ENCODE measurements around the gene GLCCI1.
"Not testable (repeated sequence)": the region's sequence is repeated elsewhere in the genome, so short reads cannot be mapped to it uniquely, and the experiment has no call there.

GLCCI1 gene

GRCh38 chr7:8018961-8019360 is 50.4 kb downstream of the GLCCI1 start:
- Mint-ChIP-seq H3K4me1 (ENCODE audit: low read depth) (peaks cover 20% of the 10 kb centered on the region), H3K27me3 (ENCODE audit: low read depth) (no peaks in the 10 kb centered on the region), H3K4me3 (no peak overlapping the region)

GRCh38 chr7:8022628-8023027 is 54.0 kb downstream of the GLCCI1 start:
- DNase-seq (ENCODE audit: low spot score): no peak
- Mint-ChIP-seq H3K27ac (no peak overlapping the region), H3K27me3 (ENCODE audit: low read depth) (no peaks in the 10 kb centered on the region), H3K36me3 (ENCODE audit: low read depth) (peaks cover 58% of the 10 kb centered on the region), H3K4me1 (ENCODE audit: low read depth) (peaks cover 2% of the 10 kb centered on the region), H3K9me3 (peaks cover 37% of the 10 kb centered on the region), H3K4me3 (no peak overlapping the region)

More at GRCh38 chr7:8018961-8019360, 50.4 kb downstream of the GLCCI1 start:
- H3K36me3 Mint-ChIP-seq (ENCODE audit: low read depth): peaks cover 25% of the 10 kb centered on the region
- no peak overlapping the region for H3K27ac Mint-ChIP-seq
- peaks cover under 1% of the 10 kb centered on the region for H3K9me3 Mint-ChIP-seq
- no peak for DNase-seq (ENCODE audit: low spot score)

- peaks cover 44% of the 10 kb centered on the region for H3K36me3 Mint-ChIP-seq (ENCODE audit: low read depth)
- H3K27me3 Mint-ChIP-seq (ENCODE audit: low read depth): no peaks in the 10 kb centered on the region
- no peak for DNase-seq (ENCODE audit: low spot score)
- H3K9me3 Mint-ChIP-seq: peaks cover 17% of the 10 kb centered on the region
- H3K27ac Mint-ChIP-seq: no peak overlapping the region
- H3K4me1 Mint-ChIP-seq (ENCODE audit: low read depth): peaks cover 13% of the 10 kb centered on the region
- H3K4me3 Mint-ChIP-seq: no peak overlapping the region
Observed at GRCh38 chr7:8035192-8035591, 66.6 kb downstream of the GLCCI1 start.

DNA sequence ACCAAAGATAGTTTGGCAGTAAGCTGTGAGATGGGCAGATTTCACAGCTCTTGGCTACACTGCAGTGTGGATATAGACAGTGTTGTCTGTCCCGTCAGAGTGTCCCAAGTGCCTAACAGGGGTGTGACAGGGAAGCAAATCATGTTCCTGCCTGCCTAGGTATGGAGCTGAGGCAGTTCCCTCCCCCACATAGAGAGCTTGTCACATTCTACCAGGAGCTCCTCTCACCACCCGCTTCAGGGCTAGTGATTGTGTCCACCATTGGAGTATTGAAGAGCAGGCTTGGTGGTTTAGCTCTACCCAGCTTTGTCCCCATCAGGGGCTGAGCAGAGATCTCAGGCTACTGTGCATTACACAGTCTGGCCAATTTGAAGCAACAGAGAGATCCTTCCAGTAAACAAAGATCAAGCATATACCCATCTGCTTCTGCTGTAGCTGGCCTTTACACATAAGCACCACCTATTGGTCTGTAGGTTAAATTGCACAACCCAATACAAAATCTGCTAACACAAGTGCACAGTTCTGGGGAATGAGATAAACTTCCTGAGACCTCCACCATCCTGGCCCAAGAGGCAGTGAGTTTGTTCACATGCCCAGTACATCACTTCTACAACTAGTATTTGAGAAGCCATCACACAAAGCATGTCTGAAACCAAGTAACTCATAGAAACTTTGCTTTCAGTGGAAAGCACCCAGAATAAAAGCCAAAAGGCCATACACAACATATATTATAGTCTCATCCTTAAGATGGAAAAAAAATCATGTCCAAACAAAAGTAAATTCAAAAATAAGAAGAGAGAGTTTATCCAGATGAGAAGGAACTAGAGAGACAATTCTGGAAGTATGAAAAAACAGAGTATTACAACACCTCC is 67.3 kb downstream of the GLCCI1 start:
- no peak overlapping the region for H3K4me3 Mint-ChIP-seq
- no peaks in the 10 kb centered on the region for H3K27me3 Mint-ChIP-seq (ENCODE audit: low read depth)
- peaks cover 39% of the 10 kb centered on the region for H3K36me3 Mint-ChIP-seq (ENCODE audit: low read depth)
- H3K9me3 Mint-ChIP-seq: peaks cover 15% of the 10 kb centered on the region
- no peak overlapping the region for H3K27ac Mint-ChIP-seq
- no peak for DNase-seq (ENCODE audit: low spot score)
- H3K4me1 Mint-ChIP-seq (ENCODE audit: low read depth): peaks cover 19% of the 10 kb centered on the region

DNA sequence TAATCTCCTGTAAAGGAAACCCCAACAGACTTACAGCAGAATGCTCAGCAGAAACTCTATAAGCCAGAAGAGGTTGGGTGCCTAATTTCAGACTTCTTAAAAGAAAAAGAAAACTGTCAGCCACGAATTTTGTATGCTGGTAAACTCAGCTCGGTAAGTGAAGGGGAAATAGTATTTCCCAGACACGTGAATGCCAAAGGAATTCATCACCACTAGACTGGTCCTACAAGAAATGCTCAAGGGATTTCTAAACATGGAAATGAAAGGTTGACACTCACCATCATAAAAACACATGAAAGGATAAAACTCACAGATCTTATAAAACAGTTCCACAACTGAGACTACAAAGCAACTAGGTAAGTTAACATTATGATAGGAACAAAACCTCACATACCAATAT is 68.6 kb downstream of the GLCCI1 start:
- Mint-ChIP-seq H3K27ac (no peak overlapping the region), H3K9me3 (peaks cover 16% of the 10 kb centered on the region), H3K27me3 (ENCODE audit: low read depth) (no peaks in the 10 kb centered on the region), H3K36me3 (ENCODE audit: low read depth) (peaks cover 40% of the 10 kb centered on the region), H3K4me1 (ENCODE audit: low read depth) (peaks cover 24% of the 10 kb centered on the region), H3K4me3 (no peak overlapping the region)
- no peak for DNase-seq (ENCODE audit: low spot score)

DNA sequence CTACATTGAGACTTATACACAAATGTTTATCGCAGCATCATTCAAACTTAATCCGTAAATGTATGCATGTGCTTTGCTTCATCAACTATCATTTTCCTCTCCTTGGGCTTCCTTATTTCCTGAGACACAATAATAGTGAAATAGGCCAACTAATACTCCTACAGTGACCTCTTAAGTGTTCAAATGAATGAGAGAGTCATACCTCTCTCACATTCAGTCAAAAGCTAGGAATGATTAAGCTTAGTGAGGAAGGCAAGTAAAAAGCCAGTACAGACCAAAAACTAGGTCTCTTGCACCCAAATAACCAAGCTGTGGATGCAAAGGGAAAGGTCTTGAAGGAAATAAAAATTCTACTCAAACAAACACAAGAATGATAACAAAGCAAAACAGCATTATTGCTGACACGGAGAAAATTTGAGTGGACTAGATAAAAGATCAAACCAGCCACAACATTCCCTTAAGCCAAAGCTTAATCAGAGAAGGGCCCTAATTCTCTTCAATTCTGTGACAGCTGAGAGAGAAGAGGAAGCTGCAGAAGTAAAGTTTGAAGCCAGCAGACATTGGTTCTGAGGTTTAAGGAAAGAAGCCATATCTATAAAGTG is 72.3 kb downstream of the GLCCI1 start:
- Mint-ChIP-seq H3K9me3 (peaks cover 23% of the 10 kb centered on the region), H3K27ac (no peak overlapping the region), H3K27me3 (ENCODE audit: low read depth) (no peaks in the 10 kb centered on the region), H3K36me3 (ENCODE audit: low read depth) (peaks cover 54% of the 10 kb centered on the region), H3K4me3 (no peak overlapping the region), H3K4me1 (ENCODE audit: low read depth) (peaks cover 43% of the 10 kb centered on the region)
- no peak for DNase-seq (ENCODE audit: low spot score)

DNA sequence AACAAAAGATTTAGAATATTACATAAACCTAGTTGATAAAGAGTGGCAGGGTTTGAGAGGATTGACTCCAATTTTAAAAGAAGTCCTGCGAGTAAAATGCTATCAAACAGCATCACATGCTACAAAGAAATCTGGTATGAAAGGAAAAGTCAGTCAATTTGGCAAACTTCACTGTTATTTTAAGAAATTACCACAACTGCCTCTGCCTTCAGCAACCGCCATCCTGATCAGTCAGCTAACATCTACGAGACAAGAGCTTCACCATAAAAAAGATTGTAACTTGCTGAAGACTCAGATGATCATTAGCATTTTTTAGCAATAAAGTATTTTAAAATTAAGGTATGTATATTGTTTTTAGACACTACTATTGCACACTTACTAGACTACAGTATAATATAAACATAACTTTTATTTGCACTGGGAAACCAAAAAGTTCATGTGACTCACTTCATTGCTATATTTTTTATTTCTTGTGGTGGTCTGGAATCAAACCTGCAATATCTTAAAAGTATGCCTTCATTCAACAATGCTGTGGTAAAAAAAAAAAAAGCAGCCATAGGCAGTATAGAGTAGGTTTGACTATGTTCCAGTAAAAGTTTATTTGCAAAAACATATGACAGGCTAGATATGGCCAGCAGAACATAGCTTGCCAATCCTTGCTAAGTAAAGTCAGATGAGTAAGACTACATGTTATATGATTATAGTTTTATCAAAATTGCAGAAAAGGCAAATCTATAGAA is 74.4 kb downstream of the GLCCI1 start:
- Mint-ChIP-seq H3K4me1 (ENCODE audit: low read depth) (peaks cover 52% of the 10 kb centered on the region), H3K9me3 (peaks cover 8% of the 10 kb centered on the region), H3K36me3 (ENCODE audit: low read depth) (peaks cover 38% of the 10 kb centered on the region), H3K27me3 (ENCODE audit: low read depth) (no peaks in the 10 kb centered on the region), H3K27ac (peak overlapping the region; percentile 22), H3K4me3 (peak overlapping the region; percentile 8)
- DNase-seq (ENCODE audit: low spot score): no peak

DNA sequence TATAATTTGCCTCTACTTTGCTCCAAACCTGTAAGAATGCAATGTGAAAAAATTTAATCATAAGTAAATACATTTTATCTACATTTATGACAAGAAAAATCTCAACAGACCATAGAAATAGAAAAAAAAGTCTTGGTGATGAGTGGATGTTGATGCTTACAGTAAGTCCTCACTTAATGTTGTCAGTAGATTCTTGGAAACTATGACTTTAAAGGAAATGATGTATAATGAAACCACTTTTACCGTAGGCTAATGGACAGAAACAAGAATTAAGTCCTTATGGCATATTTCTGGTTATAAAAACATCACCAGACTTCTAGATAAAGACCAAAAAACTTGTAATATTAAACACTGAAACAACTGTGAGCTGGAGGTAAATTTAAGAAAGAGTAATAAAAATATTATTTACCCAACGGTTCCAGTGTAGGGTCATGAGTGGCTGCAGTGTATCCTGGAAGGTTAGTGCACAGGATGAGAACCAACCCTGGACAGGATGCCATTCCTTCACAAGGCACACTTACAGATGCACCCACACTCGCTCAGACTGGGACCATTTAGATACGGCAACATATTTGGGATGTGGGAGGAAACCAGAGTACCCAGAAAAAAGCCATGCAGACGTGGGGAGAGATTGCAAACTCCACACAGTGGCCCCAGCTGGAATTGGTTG is 76.3 kb downstream of the GLCCI1 start:
- Mint-ChIP-seq H3K27me3 (ENCODE audit: low read depth) (no peaks in the 10 kb centered on the region), H3K9me3 (peaks cover 8% of the 10 kb centered on the region), H3K36me3 (ENCODE audit: low read depth) (peaks cover 40% of the 10 kb centered on the region), H3K4me3 (peak overlapping the region; percentile 32), H3K4me1 (ENCODE audit: low read depth) (peaks cover 53% of the 10 kb centered on the region), H3K27ac (peak overlapping the region; percentile 70)
- no peak for DNase-seq (ENCODE audit: low spot score)

- peaks cover 50% of the 10 kb centered on the region for H3K4me1 Mint-ChIP-seq (ENCODE audit: low read depth)
- H3K36me3 Mint-ChIP-seq (ENCODE audit: low read depth): peaks cover 40% of the 10 kb centered on the region
- not testable (repeated sequence) for H3K27ac Mint-ChIP-seq
Observed at GRCh38 chr7:8048067-8048466, 79.5 kb downstream of the GLCCI1 start.

DNA sequence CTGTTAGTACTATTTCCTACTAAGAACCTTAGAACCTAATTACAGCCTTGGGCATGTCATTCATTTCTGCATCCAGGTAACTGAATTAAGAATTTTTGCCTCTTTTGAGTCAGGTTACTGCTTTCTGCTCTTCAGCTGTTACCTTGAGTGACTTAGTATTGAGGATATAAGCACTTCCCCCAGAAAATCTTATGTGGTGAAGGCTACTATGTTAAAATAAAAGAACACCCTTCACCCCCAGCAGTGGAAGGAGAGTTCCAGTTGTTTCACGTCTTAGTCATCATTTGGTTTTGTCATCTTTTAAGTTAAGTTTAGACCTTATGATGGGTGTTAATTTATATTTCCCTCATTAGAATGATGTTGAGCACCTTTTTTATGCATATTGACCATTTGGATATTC is 82.8 kb downstream of the GLCCI1 start:
- H3K36me3 Mint-ChIP-seq (ENCODE audit: low read depth): peaks cover 30% of the 10 kb centered on the region
- peaks cover 29% of the 10 kb centered on the region for H3K4me1 Mint-ChIP-seq (ENCODE audit: low read depth)
- H3K9me3 Mint-ChIP-seq: peaks cover 2% of the 10 kb centered on the region
- DNase-seq (ENCODE audit: low spot score): no peak
- H3K27me3 Mint-ChIP-seq (ENCODE audit: low read depth): no peaks in the 10 kb centered on the region
- no peak overlapping the region for H3K27ac Mint-ChIP-seq
- H3K4me3 Mint-ChIP-seq: no peak overlapping the region

More at GRCh38 chr7:8048067-8048466, 79.5 kb downstream of the GLCCI1 start:
- peak overlapping the region; percentile 9 for H3K4me3 Mint-ChIP-seq
- H3K27me3 Mint-ChIP-seq (ENCODE audit: low read depth); DNase-seq (ENCODE audit: low spot score); H3K9me3 Mint-ChIP-seq: not testable (repeated sequence)

- H3K4me1 Mint-ChIP-seq (ENCODE audit: low read depth): peaks cover 27% of the 10 kb centered on the region
Observed at GRCh38 chr7:8051998-8052397, 83.4 kb downstream of the GLCCI1 start.

GRCh38 chr7:8052824-8053223 is 84.2 kb downstream of the GLCCI1 start:
- H3K27me3 Mint-ChIP-seq (ENCODE audit: low read depth): no peaks in the 10 kb centered on the region
- H3K4me3 Mint-ChIP-seq: no peak overlapping the region
- peaks cover 39% of the 10 kb centered on the region for H3K36me3 Mint-ChIP-seq (ENCODE audit: low read depth)
- H3K9me3 Mint-ChIP-seq: peaks cover 3% of the 10 kb centered on the region
- DNase-seq (ENCODE audit: low spot score): no peak
- H3K4me1 Mint-ChIP-seq (ENCODE audit: low read depth): peaks cover 22% of the 10 kb centered on the region
- H3K27ac Mint-ChIP-seq: no peak overlapping the region

More at GRCh38 chr7:8051998-8052397, 83.4 kb downstream of the GLCCI1 start:
- no peak for DNase-seq (ENCODE audit: low spot score)
- H3K36me3 Mint-ChIP-seq (ENCODE audit: low read depth): peaks cover 32% of the 10 kb centered on the region
- H3K4me3 Mint-ChIP-seq: no peak overlapping the region
- H3K9me3 Mint-ChIP-seq: peaks cover 3% of the 10 kb centered on the region
- no peak overlapping the region for H3K27ac Mint-ChIP-seq
- H3K27me3 Mint-ChIP-seq (ENCODE audit: low read depth): no peaks in the 10 kb centered on the region

GRCh38 chr7:8056439-8056838 is 87.8 kb downstream of the GLCCI1 start:
- no peak for DNase-seq (ENCODE audit: low spot score)
- Mint-ChIP-seq H3K27me3 (ENCODE audit: low read depth) (no peaks in the 10 kb centered on the region), H3K4me1 (ENCODE audit: low read depth) (peaks cover 10% of the 10 kb centered on the region), H3K27ac (peak overlapping the region; percentile 15), H3K4me3 (no peak overlapping the region), H3K9me3 (peaks cover 3% of the 10 kb centered on the region), H3K36me3 (ENCODE audit: low read depth) (peaks cover 51% of the 10 kb centered on the region)

All from T-helper 2 cell treated with Interferon-gamma antibody and Interleukin-4, amounts not matched to agents 5 μg/mL and 100 μg/mL, for 36 hours (primary cell).